Body of pancreas (tissue), 4 donors: Measurements from ENCODE around the gene PTPRN2. TPM values are rescaled to one million over a fixed set of nuclear protein-coding genes. Genes with fewer than 3 reads are reported as not detected.

Source experiments
- ATAC-seq: fragments of 150-250 bp; one replicate; pipeline ENCODE4 v1.9.1; 2016
- DNase-seq, 4 donors: peaks; one replicate each; pipeline ENCODE4 v3.0.0-alpha.2; 2019
- H3K27ac ChIP-seq, 4 donors: fragments of 200-600 bp; sonication (generic); 1 replicate in 3 of 4; 2 replicates in 1 of 4; pipeline versions ENCODE4 v1.5.1 to v1.6.1; 2016 to 2019; ENCODE audit warnings: mild to moderate bottlenecking in 1 of 4, mixed read lengths in 1 of 4, moderate library complexity in 1 of 4
- H3K27me3 ChIP-seq, 2 donors: fragments of 200-600 bp; sonication (generic); one replicate each; pipeline ENCODE4 v1.6.0; 2016; ENCODE audit warnings: mild to moderate bottlenecking in 1 of 2
- H3K36me3 ChIP-seq, 2 donors: fragments of 200-600 bp; sonication (generic); replicated peaks in 1 of 2; 2 replicates each; pipeline ENCODE4 v1.5.1; 2016; ENCODE audit warnings: low read depth in 2 of 2; ENCODE audit not compliant: insufficient read depth in 1 of 2
- H3K4me1 ChIP-seq: fragments of 200-600 bp; sonication (generic); one replicate; pipeline ENCODE4 v1.6.0; 2016
- H3K4me3 ChIP-seq, 2 donors: fragments of 200-600 bp; sonication (generic); 1 replicate in 1 of 2; 2 replicates in 1 of 2; pipeline ENCODE4 v1.5.1; 2016 to 2019
- H3K9me3 ChIP-seq, 3 donors: fragments of 200-600 bp; sonication (generic); 1 replicate in 2 of 3; 2 replicates in 1 of 3; pipeline ENCODE4 v1.5.1; 2016
- POLR2A ChIP-seq, 3 donors: fragments of 450-650 bp; IDR thresholded peaks; one replicate each; pipeline ENCODE4 v1.6.1; 2016; ENCODE audit warnings: antibody characterized with exemption in 3 of 3, mild to moderate bottlenecking in 2 of 3
- WGBS, 2 donors: methylation state at CpG; one replicate each; pipeline ENCODE4 v1.1.5; 2017; 5-methylcytosine and 5-hydroxymethylcytosine counted together
- intact Hi-C: fragments of 100-400 bp; cut with DNase I; formaldehyde crosslinking; loops from one replicate; pipeline ENCODE4 v1.15.1; 2023
- total RNA-seq, 2 donors: library from RNA; depleted of rRNA; stranded (reverse); fragments of >200 nt; gene quantifications; one replicate each; pipeline ENCODE4 v1.1.0, GENCODE V29; 2016
- TF ChIP-seq, protein P1 (sequence below), 7 experiments: fragments of 450-650 bp in 4 of 7; fragments of 200-600 bp in 3 of 7; sonication (generic) in 3 of 7; IDR thresholded peaks; one replicate each; pipeline ENCODE4 v1.5.1; 2016 to 2019; ENCODE audit warnings: antibody characterized with exemption in 7 of 7

The PTPRN2 gene
- total RNA-seq, 2 donors from 2014 or later: 31.6 to 76.1 TPM

DNA sequence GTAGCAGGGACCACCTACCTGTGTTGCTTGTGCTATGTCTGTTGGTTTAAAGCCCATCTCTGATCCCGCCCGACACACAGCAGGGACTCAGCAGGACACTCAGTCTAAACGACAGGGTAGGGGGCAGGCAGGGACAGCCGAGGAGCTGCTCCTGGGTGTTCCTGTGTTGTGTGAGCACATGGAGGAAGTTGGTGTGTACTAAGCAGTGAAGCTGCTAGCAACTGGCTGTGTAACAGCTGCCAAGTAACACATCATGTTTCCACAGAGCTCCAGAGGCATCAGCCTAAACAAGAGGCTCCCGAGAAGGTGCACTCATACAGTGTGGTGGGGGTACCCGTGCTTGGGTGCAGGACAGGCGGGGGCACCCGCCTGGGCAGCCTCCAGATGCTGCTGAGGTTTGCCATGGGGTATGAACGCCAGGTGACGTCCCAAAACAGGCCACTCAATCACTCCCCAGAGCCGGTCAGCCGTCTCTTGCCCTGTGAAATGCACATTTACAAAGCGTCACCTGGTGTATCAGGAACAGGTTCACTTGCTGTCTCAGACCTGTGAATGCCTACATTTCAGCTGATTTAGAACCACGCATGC is 59.6 kb downstream of the PTPRN2 start:
- Histone ChIP-seq H3K27me3 (no peaks in the 10 kb centered on the region), H3K27ac (no peak overlapping the region), H3K4me3 (no peak overlapping the region), H3K4me1 (peaks cover 3% of the 10 kb centered on the region), H3K36me3 (no peaks in the 10 kb centered on the region), H3K9me3 (no peaks in the 10 kb centered on the region)
- TF ChIP-seq, protein P1, sequence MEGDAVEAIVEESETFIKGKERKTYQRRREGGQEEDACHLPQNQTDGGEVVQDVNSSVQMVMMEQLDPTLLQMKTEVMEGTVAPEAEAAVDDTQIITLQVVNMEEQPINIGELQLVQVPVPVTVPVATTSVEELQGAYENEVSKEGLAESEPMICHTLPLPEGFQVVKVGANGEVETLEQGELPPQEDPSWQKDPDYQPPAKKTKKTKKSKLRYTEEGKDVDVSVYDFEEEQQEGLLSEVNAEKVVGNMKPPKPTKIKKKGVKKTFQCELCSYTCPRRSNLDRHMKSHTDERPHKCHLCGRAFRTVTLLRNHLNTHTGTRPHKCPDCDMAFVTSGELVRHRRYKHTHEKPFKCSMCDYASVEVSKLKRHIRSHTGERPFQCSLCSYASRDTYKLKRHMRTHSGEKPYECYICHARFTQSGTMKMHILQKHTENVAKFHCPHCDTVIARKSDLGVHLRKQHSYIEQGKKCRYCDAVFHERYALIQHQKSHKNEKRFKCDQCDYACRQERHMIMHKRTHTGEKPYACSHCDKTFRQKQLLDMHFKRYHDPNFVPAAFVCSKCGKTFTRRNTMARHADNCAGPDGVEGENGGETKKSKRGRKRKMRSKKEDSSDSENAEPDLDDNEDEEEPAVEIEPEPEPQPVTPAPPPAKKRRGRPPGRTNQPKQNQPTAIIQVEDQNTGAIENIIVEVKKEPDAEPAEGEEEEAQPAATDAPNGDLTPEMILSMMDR (IDR thresholded peaks at IDR 0.05): no peak
- TF ChIP-seq POLR2A (IDR thresholded peaks at IDR 0.05): no peak
- 70 to 89% methylated on average over 13 to 14 of the region's 14 CpGs for WGBS, 2 donors
- intact Hi-C loops: no loop called here
- DNase-seq: no peak
- ATAC-seq: no peak

DNA sequence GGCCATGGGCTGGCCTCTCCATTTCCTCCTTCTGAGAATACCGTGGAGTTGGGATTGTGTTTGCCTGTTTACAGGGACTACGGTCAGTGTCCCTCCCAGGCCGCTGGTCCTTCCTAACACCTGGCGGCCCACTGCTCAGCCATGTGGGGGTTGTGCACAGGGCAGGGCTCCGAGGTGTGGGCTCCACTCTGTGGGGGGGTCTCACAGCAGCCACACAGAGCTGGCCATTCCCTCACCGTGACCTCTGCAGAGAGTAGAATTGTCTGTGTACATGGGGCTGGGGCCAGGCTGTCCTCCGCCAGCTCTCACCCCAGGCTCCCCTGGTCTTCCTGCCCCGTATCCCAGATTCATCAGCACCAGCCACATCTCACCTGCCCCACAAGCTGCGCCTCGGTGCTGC is 60.1 kb downstream of the PTPRN2 start:
- WGBS, 2 donors: 75 to 89% methylated on average over 4 to 10 of the region's 10 CpGs
- ATAC-seq (no peak), DNase-seq (no peak)
- no peak for TF ChIP-seq POLR2A (IDR thresholded peaks at IDR 0.05)
- TF ChIP-seq, protein P1 (IDR thresholded peaks at IDR 0.05): no peak
- intact Hi-C loops: no loop called here
- Histone ChIP-seq H3K27ac (no peak overlapping the region), H3K27me3 (no peaks in the 10 kb centered on the region), H3K9me3 (no peaks in the 10 kb centered on the region), H3K4me3 (no peak overlapping the region), H3K4me1 (peaks cover 8% of the 10 kb centered on the region), H3K36me3 (no peaks in the 10 kb centered on the region)

DNA sequence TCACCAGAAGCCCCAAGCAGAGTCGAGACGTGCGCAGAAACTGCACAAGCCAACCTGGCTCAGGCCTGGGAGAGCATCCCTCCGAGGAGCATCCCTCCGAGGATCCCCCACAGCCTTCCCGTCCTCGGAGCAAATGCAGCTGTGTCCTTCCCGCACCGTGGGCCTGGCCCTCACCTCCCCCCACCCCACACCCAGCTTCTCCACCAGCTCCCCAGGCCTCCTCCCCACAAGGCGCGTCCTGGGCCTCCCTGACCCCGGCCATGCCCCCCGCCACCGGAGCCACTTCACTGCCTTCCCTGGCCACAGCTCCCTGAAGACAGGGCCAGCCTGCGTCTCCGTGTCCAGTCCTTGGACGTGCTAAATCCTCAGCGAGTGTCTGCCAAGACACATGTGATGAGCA is 60.6 kb downstream of the PTPRN2 start:
- WGBS, 2 donors: 76 to 84% methylated on average over 18 of the region's 18 CpGs
- ATAC-seq (no peak), DNase-seq (no peak)
- H3K4me3 ChIP-seq: no peak overlapping the region
- no peaks in the 10 kb centered on the region for H3K36me3 ChIP-seq
- no peaks in the 10 kb centered on the region for H3K27me3 ChIP-seq
- peaks cover 8% of the 10 kb centered on the region for H3K4me1 ChIP-seq
- intact Hi-C loops: no loop called here
- H3K9me3 ChIP-seq: no peaks in the 10 kb centered on the region
- TF ChIP-seq, protein P1 (IDR thresholded peaks at IDR 0.05): no peak
- TF ChIP-seq POLR2A (IDR thresholded peaks at IDR 0.05): no peak
- no peak overlapping the region for H3K27ac ChIP-seq

DNA sequence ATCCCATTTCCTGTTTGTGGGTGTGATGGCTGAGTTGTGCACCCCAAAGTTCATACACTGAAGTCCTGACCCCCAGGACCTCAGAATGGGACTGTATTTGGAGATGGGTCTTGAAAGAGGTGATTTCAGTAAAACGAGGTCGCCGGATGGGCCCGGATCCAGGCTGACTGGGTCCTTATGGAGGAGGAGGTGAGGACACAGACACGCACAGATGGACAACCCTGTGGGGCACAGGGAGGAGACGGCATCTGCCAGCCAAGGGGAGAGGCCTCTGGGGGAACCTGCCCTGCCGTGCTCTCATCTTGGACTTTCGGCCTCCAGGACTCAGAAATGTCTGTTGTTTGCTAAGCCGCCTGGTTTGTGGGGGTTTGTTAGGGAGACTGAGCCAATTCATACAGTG is 61.1 kb downstream of the PTPRN2 start:
- intact Hi-C loops: no loop called here
- WGBS, 2 donors: 79 to 82% methylated on average over 9 of the region's 9 CpGs
- H3K27me3 ChIP-seq: no peaks in the 10 kb centered on the region
- ATAC-seq (no peak), DNase-seq (no peak)
- no peaks in the 10 kb centered on the region for H3K9me3 ChIP-seq
- peaks cover 8% of the 10 kb centered on the region for H3K4me1 ChIP-seq
- no peaks in the 10 kb centered on the region for H3K36me3 ChIP-seq
- no peak overlapping the region for H3K27ac ChIP-seq
- no peak overlapping the region for H3K4me3 ChIP-seq
- no peak for TF ChIP-seq POLR2A (IDR thresholded peaks at IDR 0.05)
- TF ChIP-seq, protein P1 (IDR thresholded peaks at IDR 0.05): no peak
